GM12873 (cell line): ENCODE data around the gene CCAR1.

Experiments used
- TF ChIP-seq, protein P1 (sequence below): IDR thresholded peaks from 2 replicates; pipeline ENCODE4 v1.5.1; 2012; ENCODE audit warnings: low read depth, mild to moderate bottlenecking, moderate library complexity, low read length, control low read depth; ENCODE audit not compliant: insufficient read depth; ENCODE audit errors: missing control alignments

CCAR1 gene

DNA sequence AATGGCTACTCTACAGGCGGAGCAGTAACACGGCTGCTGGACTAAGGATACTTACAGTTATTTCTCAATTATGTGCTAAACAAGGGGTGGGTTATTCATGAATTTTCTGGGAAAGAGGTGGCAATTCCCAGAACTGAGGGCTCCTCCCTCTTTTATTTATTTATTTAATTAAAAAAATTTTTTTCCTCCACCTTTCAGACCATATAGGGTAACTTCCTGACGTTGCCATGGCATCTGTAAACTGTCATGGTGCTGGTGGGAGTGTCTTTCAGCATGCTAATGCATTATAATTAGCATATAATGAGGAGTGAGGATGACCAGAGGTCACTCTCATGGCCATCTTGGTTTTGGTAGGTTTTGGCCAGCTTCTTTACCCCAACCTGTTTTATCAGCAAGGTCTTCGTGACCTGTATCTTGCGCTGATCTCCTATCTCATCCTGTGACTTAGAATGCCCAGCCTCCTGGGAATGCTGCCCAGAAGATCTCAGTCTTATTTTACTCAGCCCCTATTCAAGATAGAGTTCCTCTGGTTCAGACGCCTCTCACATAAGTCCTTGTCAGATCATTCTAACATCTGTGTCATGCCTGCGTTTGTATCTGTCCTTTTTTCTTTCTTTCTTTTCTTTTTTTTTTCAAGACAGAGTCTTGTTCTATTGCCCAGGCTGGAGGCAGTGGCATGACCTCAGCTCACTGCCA is 90.4 kb downstream of the CCAR1 start:
- TF ChIP-seq, protein P1, sequence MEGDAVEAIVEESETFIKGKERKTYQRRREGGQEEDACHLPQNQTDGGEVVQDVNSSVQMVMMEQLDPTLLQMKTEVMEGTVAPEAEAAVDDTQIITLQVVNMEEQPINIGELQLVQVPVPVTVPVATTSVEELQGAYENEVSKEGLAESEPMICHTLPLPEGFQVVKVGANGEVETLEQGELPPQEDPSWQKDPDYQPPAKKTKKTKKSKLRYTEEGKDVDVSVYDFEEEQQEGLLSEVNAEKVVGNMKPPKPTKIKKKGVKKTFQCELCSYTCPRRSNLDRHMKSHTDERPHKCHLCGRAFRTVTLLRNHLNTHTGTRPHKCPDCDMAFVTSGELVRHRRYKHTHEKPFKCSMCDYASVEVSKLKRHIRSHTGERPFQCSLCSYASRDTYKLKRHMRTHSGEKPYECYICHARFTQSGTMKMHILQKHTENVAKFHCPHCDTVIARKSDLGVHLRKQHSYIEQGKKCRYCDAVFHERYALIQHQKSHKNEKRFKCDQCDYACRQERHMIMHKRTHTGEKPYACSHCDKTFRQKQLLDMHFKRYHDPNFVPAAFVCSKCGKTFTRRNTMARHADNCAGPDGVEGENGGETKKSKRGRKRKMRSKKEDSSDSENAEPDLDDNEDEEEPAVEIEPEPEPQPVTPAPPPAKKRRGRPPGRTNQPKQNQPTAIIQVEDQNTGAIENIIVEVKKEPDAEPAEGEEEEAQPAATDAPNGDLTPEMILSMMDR, result no peak

DNA sequence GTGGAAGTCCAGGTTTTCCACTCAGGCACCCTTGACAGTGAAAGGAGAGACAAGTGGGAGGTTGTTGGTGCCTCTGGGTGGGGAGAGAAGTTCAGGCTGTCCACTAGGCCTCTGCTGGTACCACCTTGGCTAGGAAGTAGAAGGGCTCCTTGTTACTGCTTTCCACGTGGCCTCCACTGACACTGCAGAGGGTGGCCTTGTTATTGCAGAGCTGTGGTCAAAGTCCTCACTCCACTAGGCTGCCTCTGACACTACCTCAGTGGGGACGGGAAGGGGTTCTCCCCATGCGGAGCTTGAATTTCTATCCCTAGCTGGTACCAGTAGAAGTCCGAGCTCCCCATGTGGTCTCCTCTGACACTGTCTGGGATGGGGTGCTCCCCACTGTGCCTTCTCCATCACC is 91.4 kb downstream of the CCAR1 start:
- TF ChIP-seq, protein P1, result no peak

GRCh38 chr10:68813559-68813958 is 92.5 kb downstream of the CCAR1 start:
- TF ChIP-seq, protein P1, result no peak

DNA sequence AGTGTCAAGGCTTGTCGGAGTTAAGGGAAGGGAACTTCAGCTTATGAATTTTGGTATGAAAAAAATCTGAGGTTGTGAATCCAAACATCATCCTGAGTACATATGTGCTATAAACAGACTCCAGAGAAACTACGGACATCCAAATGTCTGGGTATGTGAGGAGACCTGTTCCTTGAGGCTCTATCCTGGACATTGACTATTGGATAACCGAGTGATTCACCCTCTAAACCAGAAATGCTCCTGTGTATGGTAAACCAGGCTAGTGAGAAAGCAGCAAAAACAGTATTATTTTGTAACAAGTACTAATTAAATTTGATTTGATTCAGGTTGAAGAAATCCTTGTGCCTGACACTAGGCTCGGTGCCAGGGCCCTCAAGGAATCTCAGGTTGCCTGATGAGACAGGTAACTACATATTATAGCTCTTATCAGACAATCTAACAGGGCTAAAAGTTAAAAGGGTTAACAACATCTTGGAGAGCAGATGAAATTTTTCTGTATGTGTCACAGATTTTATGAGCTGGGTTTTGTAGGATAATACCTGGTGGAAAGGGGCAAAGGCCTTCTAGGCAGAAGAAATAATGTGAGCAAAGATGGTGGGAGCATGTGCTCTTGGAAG is 95.9 kb downstream of the CCAR1 start:
- TF ChIP-seq, protein P1, result no peak

GRCh38 chr10:68826764-68827591 is 105.9 kb downstream of the CCAR1 start, which contains the start of gene STOX1:
TSS of gene STOX1 (plus strand) at chr10:68827531. CDS start at chr10:68827624, 93 bp downstream.
- TF ChIP-seq, protein P1, result no peak

GRCh38 chr10:68828833-68829232 is 107.8 kb downstream of the CCAR1 start:
- TF ChIP-seq, protein P1, result no peak

DNA sequence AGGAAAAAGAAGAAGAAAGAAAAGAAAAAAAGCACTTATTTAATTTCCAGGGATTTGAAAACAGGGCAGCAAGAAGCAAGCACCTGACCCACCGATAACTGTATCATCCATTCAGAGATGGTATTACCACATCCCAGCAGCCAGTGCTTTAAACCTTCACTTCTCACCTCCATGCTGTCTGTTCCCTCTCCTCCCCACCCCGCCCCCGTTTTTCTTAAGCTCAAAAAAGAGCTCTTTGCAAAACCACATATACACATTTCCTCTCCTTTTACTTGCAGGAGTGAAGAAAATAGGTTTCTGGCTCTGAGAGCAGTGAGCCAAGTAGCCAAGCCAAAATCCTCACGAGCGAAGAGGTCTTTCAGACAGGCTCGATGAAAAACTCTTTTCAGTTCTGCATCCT is 108.5 kb downstream of the CCAR1 start:
- TF ChIP-seq, protein P1, result no peak
